Astrocyte (in vitro differentiated cells and primary cell): ENCODE data around the gene PCNT. TPM values are rescaled to one million over a fixed set of nuclear protein-coding genes. Genes with fewer than 3 reads are reported as not detected.

Experiments
- DNase-seq: peaks from one replicate; pipeline ENCODE4 v3.0.0-alpha.2; 2010; ENCODE audit warnings: low read depth
- FAIRE-seq: peaks from 2 replicates; lab custom pipeline; 2011; peaks lifted over from hg19 to GRCh38; lab: Jason Lieb, UNC
- H2AFZ ChIP-seq: 2 replicates; pipeline ENCODE4 v1.6.0; 2012; ENCODE audit warnings: low read depth, low read length, inconsistent platforms
- H3K27ac ChIP-seq: 2 replicates; pipeline ENCODE4 v1.5.1; 2011; ENCODE audit warnings: low read depth, low read length, inconsistent platforms
- H3K27me3 ChIP-seq: 2 replicates; pipeline ENCODE4 v1.6.0; 2011; ENCODE audit warnings: low read length, inconsistent platforms; ENCODE audit not compliant: insufficient read depth
- H3K36me3 ChIP-seq: 2 replicates; pipeline ENCODE4 v1.5.1; 2011; ENCODE audit warnings: low read length, inconsistent platforms; ENCODE audit not compliant: insufficient read depth
- H3K4me1 ChIP-seq: 2 replicates; pipeline ENCODE4 v1.5.1; 2011; ENCODE audit warnings: low read length, inconsistent platforms; ENCODE audit not compliant: insufficient read depth
- H3K4me2 ChIP-seq: 2 replicates; pipeline ENCODE4 v1.6.0; 2012; ENCODE audit warnings: low read length, inconsistent platforms
- H3K4me3 ChIP-seq: 2 replicates; pipeline ENCODE4 v1.5.1; 2011; ENCODE audit warnings: low read depth, mild to moderate bottlenecking, low read length, inconsistent platforms; ENCODE audit not compliant: insufficient read depth
- H3K79me2 ChIP-seq: 2 replicates; pipeline ENCODE4 v1.6.0; 2012; ENCODE audit warnings: mild to moderate bottlenecking, low read length, inconsistent platforms; ENCODE audit not compliant: insufficient read depth
- H3K9ac ChIP-seq: 2 replicates; pipeline ENCODE4 v1.6.0; 2012; ENCODE audit warnings: mild to moderate bottlenecking, low read length, inconsistent platforms
- H3K9me3 ChIP-seq: 2 replicates; pipeline ENCODE4 v1.5.1; 2012; ENCODE audit warnings: low read depth, mild to moderate bottlenecking, low read length, inconsistent platforms; ENCODE audit not compliant: insufficient read depth
- H4K20me1 ChIP-seq: 2 replicates; pipeline ENCODE4 v1.6.0; 2012; ENCODE audit warnings: low read length, inconsistent platforms; ENCODE audit not compliant: insufficient read depth
- H3K27ac Mint-ChIP-seq: one replicate; pipeline ENCODE4 v1.8.0; 2021; ENCODE audit warnings: mild to moderate bottlenecking, mixed read lengths; ENCODE audit not compliant: unreplicated experiment
- H3K27me3 Mint-ChIP-seq: one replicate; pipeline ENCODE4 v1.8.0; 2021; ENCODE audit warnings: low read depth, mixed read lengths; ENCODE audit not compliant: unreplicated experiment
- H3K36me3 Mint-ChIP-seq: one replicate; pipeline ENCODE4 v1.8.0; 2021; ENCODE audit warnings: low read depth, mixed read lengths; ENCODE audit not compliant: unreplicated experiment
- H3K4me1 Mint-ChIP-seq: one replicate; pipeline ENCODE4 v1.8.0; 2021; ENCODE audit warnings: low read depth, mixed read lengths; ENCODE audit not compliant: unreplicated experiment
- H3K4me3 Mint-ChIP-seq: one replicate; pipeline ENCODE4 v1.8.0; 2021; ENCODE audit warnings: mild to moderate bottlenecking, moderate library complexity, mixed read lengths; ENCODE audit not compliant: unreplicated experiment
- H3K9me3 Mint-ChIP-seq: one replicate; pipeline ENCODE4 v1.8.0; 2021; ENCODE audit warnings: mild to moderate bottlenecking, mixed read lengths; ENCODE audit not compliant: unreplicated experiment
- EZH2 ChIP-seq: IDR thresholded peaks from 2 replicates; pipeline ENCODE4 v1.6.1; 2012; ENCODE audit warnings: mild to moderate bottlenecking, low read length, inconsistent platforms; ENCODE audit not compliant: insufficient read depth
- total RNA-seq: library from RNA; stranded (reverse); gene quantifications from 2 replicates; pipeline ENCODE4 v1.2.1, GENCODE V29; 2021
- TF ChIP-seq, protein P1 (sequence below): IDR thresholded peaks from 2 replicates; pipeline ENCODE4 v1.5.1; 2011; ENCODE audit warnings: low read depth, mild to moderate bottlenecking, inconsistent platforms, low read length, moderate library complexity; ENCODE audit not compliant: insufficient read depth

PCNT gene
- total RNA-seq, 1 donor from 2014 or later = 19.9 TPM

DNA sequence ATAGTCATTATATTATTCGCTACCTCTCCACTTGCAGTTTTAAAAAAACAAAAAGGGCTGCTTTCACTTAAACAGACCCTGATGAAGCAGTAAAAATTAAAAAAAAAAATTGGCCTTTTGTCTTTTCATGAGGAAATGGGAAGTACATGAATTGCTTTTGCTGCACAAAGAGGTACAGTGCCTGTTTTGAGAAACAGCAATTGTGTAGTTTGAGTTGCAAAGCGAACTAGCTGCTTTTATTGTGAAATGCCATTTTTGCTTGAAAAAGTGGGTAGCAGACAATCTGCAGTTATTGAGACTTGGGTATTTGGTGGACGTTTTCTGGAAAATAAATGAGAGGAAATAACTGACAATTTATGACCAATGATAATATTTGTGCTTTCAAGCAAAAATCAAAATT, 141.7 kb downstream of the PCNT start:
- H3K4me3 ChIP-seq = no peak overlapping the region
- H4K20me1 ChIP-seq = peaks cover 61% of the 10 kb centered on the region
- no peaks in the 10 kb centered on the region for H3K27me3 ChIP-seq
- Mint-ChIP-seq H3K4me1 (peaks cover 1% of the 10 kb centered on the region), H3K27me3 (no peaks in the 10 kb centered on the region), H3K27ac (no peak overlapping the region), H3K9me3 (no peaks in the 10 kb centered on the region), H3K4me3 (no peak overlapping the region), H3K36me3 (peaks cover 11% of the 10 kb centered on the region)
- TF ChIP-seq EZH2 = no peak
- TF ChIP-seq, protein P1, sequence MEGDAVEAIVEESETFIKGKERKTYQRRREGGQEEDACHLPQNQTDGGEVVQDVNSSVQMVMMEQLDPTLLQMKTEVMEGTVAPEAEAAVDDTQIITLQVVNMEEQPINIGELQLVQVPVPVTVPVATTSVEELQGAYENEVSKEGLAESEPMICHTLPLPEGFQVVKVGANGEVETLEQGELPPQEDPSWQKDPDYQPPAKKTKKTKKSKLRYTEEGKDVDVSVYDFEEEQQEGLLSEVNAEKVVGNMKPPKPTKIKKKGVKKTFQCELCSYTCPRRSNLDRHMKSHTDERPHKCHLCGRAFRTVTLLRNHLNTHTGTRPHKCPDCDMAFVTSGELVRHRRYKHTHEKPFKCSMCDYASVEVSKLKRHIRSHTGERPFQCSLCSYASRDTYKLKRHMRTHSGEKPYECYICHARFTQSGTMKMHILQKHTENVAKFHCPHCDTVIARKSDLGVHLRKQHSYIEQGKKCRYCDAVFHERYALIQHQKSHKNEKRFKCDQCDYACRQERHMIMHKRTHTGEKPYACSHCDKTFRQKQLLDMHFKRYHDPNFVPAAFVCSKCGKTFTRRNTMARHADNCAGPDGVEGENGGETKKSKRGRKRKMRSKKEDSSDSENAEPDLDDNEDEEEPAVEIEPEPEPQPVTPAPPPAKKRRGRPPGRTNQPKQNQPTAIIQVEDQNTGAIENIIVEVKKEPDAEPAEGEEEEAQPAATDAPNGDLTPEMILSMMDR = no peak
- peaks cover 67% of the 10 kb centered on the region for H3K79me2 ChIP-seq
- FAIRE-seq = no peak
- no peaks in the 10 kb centered on the region for H3K9me3 ChIP-seq
- H3K9ac ChIP-seq = no peak overlapping the region
- H2AFZ ChIP-seq = no peak overlapping the region
- H3K27ac ChIP-seq = no peak overlapping the region
- H3K36me3 ChIP-seq = peaks cover 4% of the 10 kb centered on the region
- no peaks in the 10 kb centered on the region for H3K4me1 ChIP-seq
- no peak for DNase-seq
- no peak overlapping the region for H3K4me2 ChIP-seq

DNA sequence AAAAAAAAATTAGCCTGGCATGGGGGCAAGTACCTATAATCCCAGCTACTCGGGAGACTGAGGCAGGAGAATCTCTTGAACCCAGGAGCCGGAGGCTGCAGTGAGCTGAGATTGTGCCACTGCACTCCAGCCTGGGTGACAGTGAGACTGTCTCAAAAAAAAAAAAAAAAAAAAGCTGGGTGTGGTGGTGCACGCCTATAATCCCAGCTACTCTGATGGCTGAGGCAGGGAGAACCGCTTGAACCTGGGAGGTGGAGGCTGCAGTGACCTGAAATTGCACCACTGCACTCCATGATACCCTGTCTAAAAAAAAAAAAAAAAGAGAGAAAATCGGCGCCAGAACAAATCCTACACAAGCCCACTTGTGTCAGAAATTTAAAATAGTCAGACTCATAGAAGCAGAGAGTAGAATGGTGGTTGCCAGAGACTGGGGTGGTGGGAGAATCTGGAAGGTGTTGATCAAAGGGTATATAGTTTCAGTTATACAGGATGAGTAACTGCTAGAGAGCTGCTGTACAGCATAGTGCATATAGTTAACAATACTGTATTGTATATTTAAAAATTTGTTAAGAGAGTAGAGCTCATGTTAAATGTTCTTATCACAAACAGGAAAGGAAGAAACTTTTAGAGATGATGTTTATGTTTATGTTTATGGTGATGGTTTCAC, 144.3 kb downstream of the PCNT start:
- no peaks in the 10 kb centered on the region for H3K9me3 Mint-ChIP-seq
- Histone ChIP-seq H3K79me2 (peaks cover 57% of the 10 kb centered on the region), H3K4me2 (no peak overlapping the region), H3K27ac (no peak overlapping the region), H3K4me1 (no peaks in the 10 kb centered on the region), H4K20me1 (peaks cover 51% of the 10 kb centered on the region), H3K36me3 (peaks cover 4% of the 10 kb centered on the region), H2AFZ (no peak overlapping the region), H3K27me3 (no peaks in the 10 kb centered on the region), H3K9me3 (no peaks in the 10 kb centered on the region), H3K9ac (no peak overlapping the region), H3K4me3 (no peak overlapping the region)
- no peak overlapping the region for H3K27ac Mint-ChIP-seq
- H3K4me1 Mint-ChIP-seq = peaks cover 11% of the 10 kb centered on the region
- H3K27me3 Mint-ChIP-seq = no peaks in the 10 kb centered on the region
- peaks cover 9% of the 10 kb centered on the region for H3K36me3 Mint-ChIP-seq
- FAIRE-seq (no peak), DNase-seq (no peak)
- TF ChIP-seq EZH2 = no peak
- TF ChIP-seq, protein P1 = no peak
- H3K4me3 Mint-ChIP-seq = no peak overlapping the region

DNA sequence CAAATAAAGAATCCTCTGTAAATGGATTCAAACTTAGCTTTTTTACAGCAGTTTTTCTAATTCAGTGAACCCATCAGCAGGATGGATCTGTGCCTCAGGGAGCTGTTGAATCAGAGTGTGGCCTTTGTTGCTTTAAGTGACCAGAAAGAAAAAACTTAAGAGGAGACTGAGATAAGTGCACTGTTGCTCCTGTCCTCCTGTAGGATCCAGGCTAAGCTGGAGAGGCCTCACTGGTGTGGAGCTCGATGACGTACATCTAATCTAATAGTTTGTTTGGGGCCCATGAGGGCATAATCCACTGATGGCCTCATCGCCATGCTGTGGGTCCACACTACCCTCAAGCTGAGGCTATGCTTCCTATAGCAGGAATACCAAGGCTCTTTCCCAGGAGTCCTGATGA, 145.3 kb downstream of the PCNT start:
- Histone ChIP-seq H3K4me2 (no peak overlapping the region), H3K4me1 (no peaks in the 10 kb centered on the region), H3K79me2 (peaks cover 58% of the 10 kb centered on the region), H2AFZ (no peak overlapping the region), H3K9me3 (no peaks in the 10 kb centered on the region), H3K9ac (no peak overlapping the region), H3K4me3 (no peak overlapping the region), H3K36me3 (peaks cover 4% of the 10 kb centered on the region), H3K27me3 (no peaks in the 10 kb centered on the region), H3K27ac (no peak overlapping the region), H4K20me1 (peaks cover 53% of the 10 kb centered on the region)
- H3K27me3 Mint-ChIP-seq = no peaks in the 10 kb centered on the region
- no peak for FAIRE-seq
- no peaks in the 10 kb centered on the region for H3K9me3 Mint-ChIP-seq
- peaks cover 12% of the 10 kb centered on the region for H3K4me1 Mint-ChIP-seq
- no peak for DNase-seq
- no peak overlapping the region for H3K27ac Mint-ChIP-seq
- peaks cover 8% of the 10 kb centered on the region for H3K36me3 Mint-ChIP-seq
- no peak overlapping the region for H3K4me3 Mint-ChIP-seq
- no peak for TF ChIP-seq EZH2
- TF ChIP-seq, protein P1 = no peak
